SK-N-SH (cell line): Measurements from ENCODE around the gene FCER1G. TPM values are rescaled to one million over a fixed set of nuclear protein-coding genes. Genes with fewer than 3 reads are reported as not detected.
"Not testable (repeated sequence)": the region's sequence is repeated elsewhere in the genome, so short reads cannot be mapped to it uniquely, and the experiment has no call there.

ENCODE experiments used
- CTCF ChIA-PET: fragments of 300-600, 350-600 bp; formaldehyde crosslinking; extraction: SDS; loops from one replicate; lab custom pipeline; 2021; lab: Yijun Ruan, JAX
- POLR2A ChIA-PET: fragments of 350-600 bp; sonication (Branson Sonifier 250); formaldehyde crosslinking; extraction: SDS; loops from one replicate; lab custom pipeline; 2020; ENCODE audit warnings: antibody characterized with exemption, inconsistent platforms; lab: Yijun Ruan, JAX
- DNase-seq: peaks from one replicate; pipeline ENCODE4 v3.0.0; 2012
- H2AFZ ChIP-seq: fragments of 200-600 bp; sonication (generic); 2 replicates; pipeline ENCODE4 v1.8.1; 2016; ENCODE audit warnings: antibody characterized with exemption, mild to moderate bottlenecking, low read depth
- H3F3A ChIP-seq: fragments of 200-600 bp; sonication (generic); replicated peaks from 2 replicates; pipeline ENCODE3; 2016; ENCODE audit warnings: antibody characterized with exemption, mild to moderate bottlenecking; ENCODE audit not compliant: insufficient read depth
- H3K27ac ChIP-seq, 2 experiments: fragments of 200-500 bp in 1 of 2; fragments of 200-600 bp in 1 of 2; sonication (Bioruptor generic) in 1 of 2; sonication (generic), shearing (Covaris generic) in 1 of 2; 2 replicates each; pipeline versions ENCODE4 v1.5.1 to v1.6.1; 2014 to 2016; ENCODE audit warnings: low read depth in 2 of 2, inconsistent platforms in 1 of 2, low read length in 1 of 2, mild to moderate bottlenecking in 1 of 2, mixed read lengths in 1 of 2
- H3K27me3 ChIP-seq: fragments of 200-600 bp; sonication (generic), shearing (Covaris generic); 2 replicates; pipeline ENCODE4 v1.6.1; 2016; ENCODE audit warnings: mixed run types; ENCODE audit not compliant: insufficient read depth
- H3K36me3 ChIP-seq, 2 experiments: fragments of 200-500 bp in 1 of 2; fragments of 200-600 bp in 1 of 2; sonication (Bioruptor generic) in 1 of 2; sonication (generic) in 1 of 2; replicated peaks in 1 of 2; 2 replicates each; pipeline versions ENCODE3 to v1.5.1; 2014 to 2016; ENCODE audit warnings: low read length in 1 of 2, mild to moderate bottlenecking in 1 of 2; ENCODE audit not compliant: insufficient read depth in 2 of 2, control insufficient read depth in 1 of 2
- H3K4me1 ChIP-seq, 2 experiments: fragments of 200-500 bp in 1 of 2; fragments of 200-600 bp in 1 of 2; sonication (Bioruptor generic) in 1 of 2; sonication (generic), shearing (Covaris generic) in 1 of 2; 2 replicates each; pipeline versions ENCODE4 v1.5.1 to v1.6.1; 2014 to 2016; ENCODE audit warnings: low read depth in 1 of 2, low read length in 1 of 2, mixed run types in 1 of 2; ENCODE audit not compliant: insufficient read depth in 2 of 2, control insufficient read depth in 1 of 2
- H3K4me2 ChIP-seq: fragments of 200-600 bp; sonication (generic), shearing (Covaris generic); 2 replicates; pipeline ENCODE4 v1.6.1; 2017; ENCODE audit warnings: mixed run types
- H3K4me3 ChIP-seq, 2 experiments: fragments of 200-500 bp in 1 of 2; fragments of 200-600 bp in 1 of 2; sonication (Bioruptor generic) in 1 of 2; sonication (generic), shearing (Covaris generic) in 1 of 2; 2 replicates each; pipeline versions ENCODE4 v1.5.1 to v1.8.1; 2014 to 2016; ENCODE audit warnings: low read depth in 2 of 2, inconsistent platforms in 1 of 2, low read length in 1 of 2, mild to moderate bottlenecking in 1 of 2, mixed read lengths in 1 of 2, moderate library complexity in 1 of 2
- H3K79me2 ChIP-seq: fragments of 200-600 bp; sonication (generic); 2 replicates; pipeline ENCODE4 v1.8.1; 2017; ENCODE audit warnings: mild to moderate bottlenecking; ENCODE audit not compliant: insufficient read depth
- H3K9ac ChIP-seq: fragments of 200-600 bp; sonication (generic); 2 replicates; pipeline ENCODE4 v1.6.1; 2017; ENCODE audit warnings: mixed run types
- H3K9me2 ChIP-seq: fragments of 200-600 bp; sonication (generic); 2 replicates; pipeline ENCODE4 v1.6.1; 2017; ENCODE audit warnings: mixed run types
- H3K9me3 ChIP-seq: fragments of 200-600 bp; sonication (generic); 2 replicates; pipeline ENCODE4 v1.6.1; 2017; ENCODE audit warnings: mixed run types, mild to moderate bottlenecking, moderate library complexity
- H4K20me1 ChIP-seq: fragments of 200-600 bp; sonication (generic); 2 replicates; pipeline ENCODE4 v1.6.1; 2017; ENCODE audit warnings: mild to moderate bottlenecking, mixed run types; ENCODE audit not compliant: insufficient read depth
- RFX5 ChIP-seq: IDR thresholded peaks from 2 replicates; pipeline ENCODE4 v1.6.1; 2012; ENCODE audit warnings: mild to moderate bottlenecking, improper control_type of control experiment, low read length
- SMC3 ChIP-seq: IDR thresholded peaks from 2 replicates; pipeline ENCODE4 v1.6.1; 2012; ENCODE audit warnings: low read depth, low read length, improper control_type of control experiment
- WGBS: methylation state at CpG from one replicate; pipeline ENCODE4 v1.1.6; 2017; ENCODE audit warnings: low lambda C conversion rate; 5-methylcytosine and 5-hydroxymethylcytosine counted together
- polyA plus RNA-seq, 3 experiments: library from polyadenylated mRNA; depleted of rRNA; stranded (reverse); fragments of >200 nt; gene quantifications; 2 replicates each; pipeline ENCODE4 v1.2.3, GENCODE V29; 2012
- TF ChIP-seq, protein P1 (sequence below): IDR thresholded peaks from 2 replicates; pipeline ENCODE4; 2012

The FCER1G gene
- polyA plus RNA-seq, 1 of the 3 experiments (the other 2 are of a cell fraction), result 0.61 TPM

DNA sequence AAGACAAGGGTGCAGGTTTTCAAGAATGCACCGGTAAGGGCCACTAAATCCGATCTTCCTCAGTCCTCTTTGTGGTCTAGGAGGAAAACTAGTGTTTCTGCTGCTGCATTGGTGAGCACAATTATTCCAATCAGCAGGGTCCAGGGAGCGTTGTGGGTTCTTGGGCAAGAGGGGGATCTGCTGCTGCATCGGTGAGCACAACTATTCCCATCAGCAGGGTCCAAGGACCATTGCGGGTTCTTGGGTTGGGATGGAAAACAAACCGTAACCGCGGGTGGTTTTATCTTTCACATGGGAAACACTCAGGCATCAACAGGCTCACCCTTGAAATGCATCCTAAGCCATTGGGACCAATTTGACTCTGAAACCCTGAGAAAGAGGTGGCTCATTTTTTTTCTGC lies 36.5 kb downstream of the FCER1G start (continued):
- TF ChIP-seq, protein P1, sequence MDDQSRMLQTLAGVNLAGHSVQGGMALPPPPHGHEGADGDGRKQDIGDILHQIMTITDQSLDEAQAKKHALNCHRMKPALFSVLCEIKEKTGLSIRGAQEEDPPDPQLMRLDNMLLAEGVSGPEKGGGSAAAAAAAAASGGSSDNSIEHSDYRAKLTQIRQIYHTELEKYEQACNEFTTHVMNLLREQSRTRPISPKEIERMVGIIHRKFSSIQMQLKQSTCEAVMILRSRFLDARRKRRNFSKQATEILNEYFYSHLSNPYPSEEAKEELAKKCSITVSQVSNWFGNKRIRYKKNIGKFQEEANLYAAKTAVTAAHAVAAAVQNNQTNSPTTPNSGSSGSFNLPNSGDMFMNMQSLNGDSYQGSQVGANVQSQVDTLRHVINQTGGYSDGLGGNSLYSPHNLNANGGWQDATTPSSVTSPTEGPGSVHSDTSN, result no peak
- TF ChIP-seq RFX5 (no peak), SMC3 (no peak)

DNA sequence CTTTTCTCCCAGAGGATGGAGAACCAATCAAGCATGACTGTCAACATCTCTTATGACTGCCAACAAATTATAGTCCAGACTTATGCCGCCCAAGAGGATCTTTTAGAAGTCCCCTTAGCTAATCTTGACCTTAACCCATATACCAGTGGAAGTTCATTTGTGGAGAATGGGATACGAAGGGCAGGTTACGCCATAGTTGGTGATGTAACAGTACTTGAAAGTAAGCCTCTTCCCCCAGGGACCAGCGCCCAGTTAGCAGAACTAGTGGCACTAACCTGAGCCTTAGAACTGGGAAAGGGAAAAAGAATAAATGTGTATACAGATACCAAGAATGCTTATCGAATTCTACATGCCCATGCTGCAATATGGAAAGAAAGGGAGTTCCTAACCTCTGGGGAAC lies 40.2 kb downstream of the FCER1G start:
- H3K4me1 ChIP-seq, H3F3A ChIP-seq, H3K27ac ChIP-seq, H3K4me3 ChIP-seq, H3K9me3 ChIP-seq, H3K9me2 ChIP-seq, H3K36me3 ChIP-seq, POLR2A ChIA-PET, CTCF ChIA-PET, H4K20me1 ChIP-seq, H3K79me2 ChIP-seq, DNase-seq, H3K4me2 ChIP-seq, H2AFZ ChIP-seq, H3K9ac ChIP-seq: not testable (repeated sequence)
- peaks cover 29% of the 10 kb centered on the region for H3K27me3 ChIP-seq
- 7% methylated on average over 5 of the region's 5 CpGs for WGBS

DNA sequence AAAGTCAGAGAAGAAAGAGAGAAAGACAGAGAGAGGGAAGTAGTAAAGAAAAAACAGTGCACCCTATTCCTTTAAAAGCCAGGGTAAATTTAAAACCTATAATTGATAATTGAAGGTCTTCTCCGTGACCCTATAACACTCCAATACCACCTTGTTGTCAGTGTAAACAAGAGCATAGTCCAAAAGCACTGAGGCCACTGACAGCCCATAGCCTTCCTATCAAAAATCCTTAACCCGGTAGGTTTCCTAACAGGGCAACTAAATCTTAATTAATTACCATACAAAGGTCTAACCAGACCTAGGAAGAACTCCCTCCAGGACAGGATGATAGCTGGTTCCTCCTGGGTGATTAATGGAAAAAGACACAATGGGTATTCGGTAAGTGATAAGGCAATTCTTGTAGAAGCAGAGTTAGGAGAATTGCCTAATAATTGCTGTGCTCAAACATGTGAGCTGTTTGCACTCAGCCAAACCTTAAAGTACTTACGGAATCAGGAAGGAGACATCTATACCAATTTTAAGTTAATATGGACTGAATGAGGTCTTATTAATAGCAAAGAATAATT lies 40.9 kb downstream of the FCER1G start:
- POLR2A ChIA-PET, H3K9me3 ChIP-seq, H3K4me3 ChIP-seq, DNase-seq, H3K4me1 ChIP-seq, H3K36me3 ChIP-seq, H3K9me2 ChIP-seq, H4K20me1 ChIP-seq, H2AFZ ChIP-seq, CTCF ChIA-PET, H3K9ac ChIP-seq, H3K79me2 ChIP-seq, H3K27ac ChIP-seq, H3F3A ChIP-seq, H3K4me2 ChIP-seq: not testable (repeated sequence)
- peaks cover 35% of the 10 kb centered on the region for H3K27me3 ChIP-seq
- WGBS, result 37% methylated on average over 4 of the region's 4 CpGs

DNA sequence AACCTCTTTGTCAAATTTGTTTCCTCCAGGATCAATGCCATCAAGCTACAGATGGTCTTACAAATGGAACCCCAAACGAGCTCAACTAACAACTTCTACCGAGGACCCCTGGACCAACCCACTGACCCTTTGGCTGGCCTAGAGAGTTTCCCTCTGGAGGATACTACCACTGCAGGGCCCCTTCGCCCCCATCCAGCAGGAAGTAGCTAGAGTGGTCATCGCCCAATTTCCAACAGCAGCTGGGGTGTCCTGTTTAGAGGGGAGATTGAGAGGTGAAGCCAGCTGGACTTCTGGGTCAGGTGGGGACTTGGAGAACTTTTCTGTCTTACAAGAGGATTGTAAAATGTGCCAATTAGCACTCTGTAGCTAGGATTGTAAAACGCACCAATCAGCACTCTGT lies 42.0 kb downstream of the FCER1G start:
- DNase-seq, H4K20me1 ChIP-seq, POLR2A ChIA-PET, H3K36me3 ChIP-seq, H3K9me2 ChIP-seq, H3K9ac ChIP-seq, H3K4me2 ChIP-seq, H3K27ac ChIP-seq, H2AFZ ChIP-seq, H3F3A ChIP-seq, H3K4me3 ChIP-seq, H3K4me1 ChIP-seq, H3K9me3 ChIP-seq, H3K79me2 ChIP-seq: not testable (repeated sequence)
- WGBS, result 61% methylated on average over 5 of the region's 5 CpGs
- CTCF ChIA-PET, result interaction anchor here (0.8 to 1.3 kb wide), 3 partner anchors 29 to 185 kb away, joined by 3 to 5 read pairs (median 4); no protein-coding TSS in a partner anchor
- peaks cover 32% of the 10 kb centered on the region for H3K27me3 ChIP-seq
